ENCODE results near the gene ATP6V1D.

- TF ChIP-seq REST (IDR thresholded peaks at IDR 0.05; ENCODE audit: insufficient read depth in 1 of 2, low read depth in 2 of 2, low read length in 2 of 2) = no peak
- TF ChIP-seq POLR2AphosphoS5 (IDR thresholded peaks at IDR 0.05; ENCODE audit: low read depth, low read length) = no peak
- no peak for TF ChIP-seq TAF1 (IDR thresholded peaks at IDR 0.05; ENCODE audit: borderline replicate concordance, insufficient read depth, low read length)
These were observed 1.6 kb downstream of the ATP6V1D start for GRCh38 chr14:67357969-67358354.

Data from PFSK-1 (cell line).